GM20000 (cell line): ENCODE measurements around the gene DPH3.

Experiments used
- DNase-seq: peaks from one replicate; pipeline ENCODE4 v3.0.0; 2012; ENCODE audit warnings: low spot score
- TF ChIP-seq, protein P1 (sequence below): IDR thresholded peaks from 2 replicates; pipeline ENCODE4 v1.5.1; 2012; ENCODE audit warnings: mild to moderate bottlenecking, control low read depth; ENCODE audit errors: extremely low read depth, missing control alignments

DPH3 gene

DNA sequence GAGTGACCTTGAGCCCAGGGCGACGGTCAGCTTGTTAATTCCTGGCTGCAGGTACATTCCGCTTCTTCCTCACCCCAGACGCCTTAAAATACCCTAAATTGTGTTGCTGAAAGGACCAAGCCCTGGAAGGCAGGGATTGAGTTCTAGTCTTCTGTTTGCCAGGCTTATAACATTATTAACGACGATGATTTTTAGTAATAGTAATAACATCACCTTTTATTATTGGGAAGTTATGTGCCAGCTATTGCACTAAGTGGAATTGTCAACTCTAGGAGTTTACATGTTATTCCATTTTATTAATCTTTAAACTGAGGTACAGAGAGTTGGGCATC lies 678 bp upstream of the DPH3 start:
- TF ChIP-seq, protein P1, sequence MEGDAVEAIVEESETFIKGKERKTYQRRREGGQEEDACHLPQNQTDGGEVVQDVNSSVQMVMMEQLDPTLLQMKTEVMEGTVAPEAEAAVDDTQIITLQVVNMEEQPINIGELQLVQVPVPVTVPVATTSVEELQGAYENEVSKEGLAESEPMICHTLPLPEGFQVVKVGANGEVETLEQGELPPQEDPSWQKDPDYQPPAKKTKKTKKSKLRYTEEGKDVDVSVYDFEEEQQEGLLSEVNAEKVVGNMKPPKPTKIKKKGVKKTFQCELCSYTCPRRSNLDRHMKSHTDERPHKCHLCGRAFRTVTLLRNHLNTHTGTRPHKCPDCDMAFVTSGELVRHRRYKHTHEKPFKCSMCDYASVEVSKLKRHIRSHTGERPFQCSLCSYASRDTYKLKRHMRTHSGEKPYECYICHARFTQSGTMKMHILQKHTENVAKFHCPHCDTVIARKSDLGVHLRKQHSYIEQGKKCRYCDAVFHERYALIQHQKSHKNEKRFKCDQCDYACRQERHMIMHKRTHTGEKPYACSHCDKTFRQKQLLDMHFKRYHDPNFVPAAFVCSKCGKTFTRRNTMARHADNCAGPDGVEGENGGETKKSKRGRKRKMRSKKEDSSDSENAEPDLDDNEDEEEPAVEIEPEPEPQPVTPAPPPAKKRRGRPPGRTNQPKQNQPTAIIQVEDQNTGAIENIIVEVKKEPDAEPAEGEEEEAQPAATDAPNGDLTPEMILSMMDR, result no peak

DNA sequence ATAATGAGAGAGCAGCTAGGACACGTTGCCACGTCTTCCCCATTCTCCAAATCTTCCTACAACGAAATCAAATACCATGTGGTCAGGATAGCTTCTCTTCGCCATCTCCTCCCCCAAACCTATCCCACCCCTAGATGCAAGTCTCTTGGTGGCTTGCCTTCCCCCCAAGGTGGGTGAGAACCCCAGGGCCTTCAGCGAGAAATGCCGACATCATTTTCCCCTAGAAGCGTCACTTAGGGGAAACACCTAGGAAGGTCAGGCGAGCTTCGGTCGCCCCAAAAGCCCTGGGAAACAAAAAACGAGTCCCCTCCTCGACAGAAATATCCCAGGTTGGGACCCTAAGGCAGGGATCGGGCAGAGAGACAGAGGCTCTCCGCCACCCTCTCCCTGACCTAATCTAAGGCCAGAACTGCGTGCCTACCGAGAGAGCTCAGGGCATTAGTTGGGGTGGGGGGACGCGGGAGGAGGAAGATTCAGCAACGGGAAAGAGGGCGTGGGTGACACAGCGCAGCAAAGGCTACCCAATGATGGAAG lies 502 bp downstream of the DPH3 start:
- TF ChIP-seq, protein P1, result no peak
- DNase-seq, result no peak

More for the DNA sequence above, 678 bp upstream of the DPH3 start:
- DNase-seq, result no peak

DNA sequence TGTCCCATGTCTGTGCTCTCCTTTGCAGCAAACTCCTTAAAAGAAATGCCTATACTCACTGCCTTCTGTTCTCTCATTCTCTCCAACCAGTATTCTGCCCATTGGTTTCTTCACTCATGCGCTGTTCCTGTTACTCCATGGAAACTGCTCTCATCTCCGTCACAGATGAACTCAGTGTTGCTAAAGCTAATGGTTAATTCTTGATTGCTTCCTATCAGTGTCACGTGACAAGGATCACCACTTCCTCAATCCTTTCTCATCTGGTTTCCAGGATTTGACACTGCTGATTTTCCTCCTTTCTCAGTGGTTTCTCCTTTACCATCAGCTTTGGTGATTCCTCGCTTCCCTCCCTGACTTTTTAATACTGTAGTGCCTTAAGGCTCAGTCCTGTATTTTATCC lies 2.6 kb downstream of the DPH3 start:
- DNase-seq, result no peak
- TF ChIP-seq, protein P1, result no peak

DNA sequence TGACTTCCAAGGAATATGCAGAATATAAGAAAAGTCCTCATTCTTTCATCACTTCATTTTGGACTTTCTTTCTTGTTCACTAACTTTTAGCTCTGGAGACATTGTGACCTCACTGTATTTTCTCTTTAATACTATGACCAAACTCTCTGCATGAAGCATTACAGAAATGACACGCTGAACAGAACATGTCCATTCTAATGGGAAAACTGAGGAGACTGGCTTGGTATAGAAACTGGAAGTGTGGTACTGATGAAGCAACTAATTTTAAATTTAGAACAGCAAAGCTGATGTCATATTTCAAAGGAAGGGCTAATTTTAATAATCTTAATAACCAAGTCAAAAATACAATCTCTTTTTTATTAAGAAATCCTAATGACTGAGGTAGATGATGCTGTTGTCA lies 4.7 kb downstream of the DPH3 start:
- TF ChIP-seq, protein P1, result no peak
- DNase-seq, result no peak

DNA sequence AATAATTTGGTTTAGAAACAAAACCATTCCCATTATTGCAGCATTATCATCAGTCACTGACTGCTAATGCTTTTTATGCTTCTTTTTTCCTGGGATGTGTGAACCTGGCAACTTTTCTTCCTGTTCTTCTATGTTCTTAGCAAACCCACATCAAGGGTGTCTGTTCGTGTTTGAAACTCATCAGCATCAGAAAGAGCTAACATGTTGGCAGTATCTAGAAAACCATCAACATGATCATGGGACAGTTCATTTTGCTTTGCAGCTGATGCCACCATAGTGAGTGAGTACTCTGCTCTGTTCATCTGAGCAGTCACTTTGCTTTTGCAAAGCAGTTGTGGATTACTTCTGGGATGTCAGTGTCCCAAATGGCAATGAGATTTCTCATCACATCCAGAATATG lies 5.9 kb downstream of the DPH3 start:
- TF ChIP-seq, protein P1, result no peak
- no peak for DNase-seq

DNA sequence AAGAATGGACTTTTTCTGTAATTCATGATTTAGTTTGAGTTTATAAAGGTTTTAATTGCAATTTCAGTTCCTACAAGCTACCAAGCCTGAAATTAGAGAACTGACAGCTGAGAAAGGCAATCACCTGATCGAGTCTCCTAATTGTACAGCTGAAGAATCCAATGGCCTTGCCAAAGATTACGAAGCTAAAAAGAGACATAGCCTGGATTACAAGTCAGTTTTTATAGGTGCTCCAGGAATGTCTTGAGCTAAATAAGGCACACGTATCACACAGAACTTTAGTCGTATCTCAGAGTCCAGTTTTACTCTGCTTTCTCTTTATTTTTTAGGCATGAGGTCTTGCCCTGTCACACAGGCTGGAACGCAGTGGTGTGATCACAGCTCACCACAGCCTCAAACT lies 6.6 kb downstream of the DPH3 start:
- DNase-seq, result no peak
- TF ChIP-seq, protein P1, result no peak

DNA sequence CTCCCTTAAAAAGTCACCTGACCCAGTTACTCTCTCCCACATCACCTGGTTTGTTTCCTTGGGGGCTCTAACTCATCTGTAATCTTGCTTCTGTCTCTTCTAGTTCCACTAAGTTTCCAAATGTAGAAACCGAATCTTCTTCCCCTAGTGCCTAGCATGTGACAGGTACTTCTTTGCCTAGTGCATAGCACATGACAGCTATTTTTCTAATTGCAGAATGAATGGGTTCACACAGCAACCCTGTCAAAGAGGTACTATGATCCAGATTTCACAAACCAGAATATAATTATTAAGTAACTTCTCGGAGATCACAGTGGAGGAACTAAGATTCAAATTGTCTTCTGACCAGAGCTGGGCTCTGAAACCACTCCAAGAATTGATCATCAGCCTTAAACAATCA lies 7.4 kb downstream of the DPH3 start:
- TF ChIP-seq, protein P1, result no peak
- no peak for DNase-seq
